Measurements from ENCODE around the gene SURF2. TPM values are rescaled to one million over a fixed set of nuclear protein-coding genes. Genes with fewer than 3 reads are reported as not detected.

The SURF2 gene
- total RNA-seq, 4 donors from 2014 or later, result 15.3 to 42.3 (median 31.2) TPM

GRCh38 chr9:133342570-133342969, 13.8 kb upstream of the SURF2 start:
- 81% methylated on average over 10 of the region's 11 CpGs for WGBS
- DNase-seq (ENCODE audit: low spot score in 2 of 2), result no peak

GRCh38 chr9:133344071-133344470, 12.3 kb upstream of the SURF2 start:
- WGBS, result 93% methylated on average over 13 of the region's 19 CpGs
- no peak for DNase-seq (ENCODE audit: low spot score in 2 of 2)
- Histone ChIP-seq H3K4me3 (no peak overlapping the region), H3K9me3 (no peaks in the 10 kb centered on the region), H3K27me3 (no peaks in the 10 kb centered on the region), H3K36me3 (peaks cover 64% of the 10 kb centered on the region), H3K4me1 (peaks cover 47% of the 10 kb centered on the region), H3K27ac (no peak overlapping the region)
- TF ChIP-seq EP300 (IDR thresholded peaks at IDR 0.05) (no peak), POLR2AphosphoS5 (IDR thresholded peaks at IDR 0.05) (no peak), POLR2A (IDR thresholded peaks at IDR 0.05) (no peak)
- TF ChIP-seq, protein P1, sequence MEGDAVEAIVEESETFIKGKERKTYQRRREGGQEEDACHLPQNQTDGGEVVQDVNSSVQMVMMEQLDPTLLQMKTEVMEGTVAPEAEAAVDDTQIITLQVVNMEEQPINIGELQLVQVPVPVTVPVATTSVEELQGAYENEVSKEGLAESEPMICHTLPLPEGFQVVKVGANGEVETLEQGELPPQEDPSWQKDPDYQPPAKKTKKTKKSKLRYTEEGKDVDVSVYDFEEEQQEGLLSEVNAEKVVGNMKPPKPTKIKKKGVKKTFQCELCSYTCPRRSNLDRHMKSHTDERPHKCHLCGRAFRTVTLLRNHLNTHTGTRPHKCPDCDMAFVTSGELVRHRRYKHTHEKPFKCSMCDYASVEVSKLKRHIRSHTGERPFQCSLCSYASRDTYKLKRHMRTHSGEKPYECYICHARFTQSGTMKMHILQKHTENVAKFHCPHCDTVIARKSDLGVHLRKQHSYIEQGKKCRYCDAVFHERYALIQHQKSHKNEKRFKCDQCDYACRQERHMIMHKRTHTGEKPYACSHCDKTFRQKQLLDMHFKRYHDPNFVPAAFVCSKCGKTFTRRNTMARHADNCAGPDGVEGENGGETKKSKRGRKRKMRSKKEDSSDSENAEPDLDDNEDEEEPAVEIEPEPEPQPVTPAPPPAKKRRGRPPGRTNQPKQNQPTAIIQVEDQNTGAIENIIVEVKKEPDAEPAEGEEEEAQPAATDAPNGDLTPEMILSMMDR (IDR thresholded peaks at IDR 0.05), result no peak

More at GRCh38 chr9:133342570-133342969, 13.8 kb upstream of the SURF2 start:
- Histone ChIP-seq H3K36me3 (peaks cover 65% of the 10 kb centered on the region), H3K4me1 (peaks cover 43% of the 10 kb centered on the region), H3K27me3 (no peaks in the 10 kb centered on the region), H3K9me3 (no peaks in the 10 kb centered on the region), H3K4me3 (no peak overlapping the region), H3K27ac (no peak overlapping the region)
- TF ChIP-seq POLR2AphosphoS5 (IDR thresholded peaks at IDR 0.05) (no peak), EP300 (IDR thresholded peaks at IDR 0.05) (no peak), POLR2A (IDR thresholded peaks at IDR 0.05) (no peak)
- TF ChIP-seq, protein P1 (IDR thresholded peaks at IDR 0.05), result no peak

GRCh38 chr9:133344979-133345378, 11.4 kb upstream of the SURF2 start:
- TF ChIP-seq POLR2AphosphoS5 (IDR thresholded peaks at IDR 0.05), result no peak
- TF ChIP-seq, protein P1 (IDR thresholded peaks at IDR 0.05), result no peak
- TF ChIP-seq POLR2A (IDR thresholded peaks at IDR 0.05), result no peak
- Histone ChIP-seq H3K4me3 (no peak overlapping the region), H3K36me3 (peaks cover 63% of the 10 kb centered on the region), H3K27ac (no peak overlapping the region), H3K4me1 (peaks cover 48% of the 10 kb centered on the region), H3K9me3 (no peaks in the 10 kb centered on the region), H3K27me3 (no peaks in the 10 kb centered on the region)
- 94% methylated on average over 12 of the region's 12 CpGs for WGBS
- peak in 1 of 2 donors; percentile 55 for DNase-seq (ENCODE audit: low spot score in 2 of 2)

DNA sequence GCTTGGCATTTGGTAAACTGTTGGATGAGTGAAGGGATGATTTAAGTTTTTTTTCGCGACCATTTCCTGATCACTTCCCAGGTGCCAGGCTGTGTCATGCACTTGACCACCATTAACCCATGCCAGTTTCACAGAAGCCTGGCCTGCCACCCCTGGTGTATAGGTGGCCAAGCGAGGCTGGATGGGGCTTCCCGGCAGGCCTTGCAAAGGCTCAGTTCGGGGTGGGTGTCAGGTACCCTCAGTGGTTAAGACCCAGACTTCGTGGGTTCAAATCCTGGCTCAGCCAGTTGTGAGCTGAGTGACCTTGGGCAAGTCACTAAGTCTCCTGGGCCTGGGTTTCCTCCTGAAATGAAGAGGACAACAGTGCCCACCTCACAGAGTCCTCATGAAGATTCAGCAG, 10.8 kb upstream of the SURF2 start:
- H3K4me1 ChIP-seq, result peaks cover 48% of the 10 kb centered on the region
- no peaks in the 10 kb centered on the region for H3K27me3 ChIP-seq
- H3K4me3 ChIP-seq, result no peak overlapping the region
- 92% methylated on average over 5 of the region's 6 CpGs for WGBS
- DNase-seq (ENCODE audit: low spot score in 2 of 2), result no peak
- no peak for TF ChIP-seq POLR2AphosphoS5 (IDR thresholded peaks at IDR 0.05)
- no peak for TF ChIP-seq EP300 (IDR thresholded peaks at IDR 0.05)
- TF ChIP-seq POLR2A (IDR thresholded peaks at IDR 0.05), result no peak
- TF ChIP-seq, protein P1 (IDR thresholded peaks at IDR 0.05), result no peak
- no peaks in the 10 kb centered on the region for H3K9me3 ChIP-seq
- no peak overlapping the region for H3K27ac ChIP-seq
- H3K36me3 ChIP-seq, result peaks cover 63% of the 10 kb centered on the region

GRCh38 chr9:133346021-133346785, 10.1 kb upstream of the SURF2 start:
- Histone ChIP-seq H3K9me3 (no peaks in the 10 kb centered on the region), H3K27ac (peak overlapping the region; percentile 94), H3K27me3 (no peaks in the 10 kb centered on the region), H3K4me1 (peaks cover 45% of the 10 kb centered on the region), H3K4me3 (peak overlapping the region; percentile 97), H3K36me3 (peaks cover 63% of the 10 kb centered on the region)
- no peak for DNase-seq (ENCODE audit: low spot score in 2 of 2)
- TF ChIP-seq POLR2A (IDR thresholded peaks at IDR 0.05), result no peak
- TF ChIP-seq, protein P1 (IDR thresholded peaks at IDR 0.05), result no peak
- TF ChIP-seq EP300 (IDR thresholded peaks at IDR 0.05), result no peak
- TF ChIP-seq POLR2AphosphoS5 (IDR thresholded peaks at IDR 0.05), result no peak
- 60% methylated on average over 11 of the region's 15 CpGs for whole genome bisulfite sequencing

Data from suprapubic skin (tissue), 4 donors.